ENCODE measurements around the gene HSPA2.

GRCh38 chr14:64549016-64549415 lies 8.5 kb downstream of the HSPA2 start:
- no peak for TF ChIP-seq POLR2A (IDR thresholded peaks at IDR 0.05)
- TF ChIP-seq, protein P1, sequence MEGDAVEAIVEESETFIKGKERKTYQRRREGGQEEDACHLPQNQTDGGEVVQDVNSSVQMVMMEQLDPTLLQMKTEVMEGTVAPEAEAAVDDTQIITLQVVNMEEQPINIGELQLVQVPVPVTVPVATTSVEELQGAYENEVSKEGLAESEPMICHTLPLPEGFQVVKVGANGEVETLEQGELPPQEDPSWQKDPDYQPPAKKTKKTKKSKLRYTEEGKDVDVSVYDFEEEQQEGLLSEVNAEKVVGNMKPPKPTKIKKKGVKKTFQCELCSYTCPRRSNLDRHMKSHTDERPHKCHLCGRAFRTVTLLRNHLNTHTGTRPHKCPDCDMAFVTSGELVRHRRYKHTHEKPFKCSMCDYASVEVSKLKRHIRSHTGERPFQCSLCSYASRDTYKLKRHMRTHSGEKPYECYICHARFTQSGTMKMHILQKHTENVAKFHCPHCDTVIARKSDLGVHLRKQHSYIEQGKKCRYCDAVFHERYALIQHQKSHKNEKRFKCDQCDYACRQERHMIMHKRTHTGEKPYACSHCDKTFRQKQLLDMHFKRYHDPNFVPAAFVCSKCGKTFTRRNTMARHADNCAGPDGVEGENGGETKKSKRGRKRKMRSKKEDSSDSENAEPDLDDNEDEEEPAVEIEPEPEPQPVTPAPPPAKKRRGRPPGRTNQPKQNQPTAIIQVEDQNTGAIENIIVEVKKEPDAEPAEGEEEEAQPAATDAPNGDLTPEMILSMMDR (IDR thresholded peaks at IDR 0.05), result no peak
